K562 (cell line): ENCODE measurements around the gene IGF1R. TPM values are rescaled to one million over a fixed set of nuclear protein-coding genes. Genes with fewer than 3 reads are reported as not detected.
A peak's percentile ranks its signal among the peaks of the same experiment; 100 is the strongest.

Experiments used
- ATAC-seq: fragments of 200-7000 bp; cut with Tn5 transposase; 3 replicates; pipeline ENCODE4 v1.9.1; 2020; ENCODE audit warnings: moderate library complexity
- BruUV-seq: library from RNA; stranded (reverse); fragments of 400-500 nt; replicated peaks from 2 replicates; lab custom pipeline; 2021; lab: Mats Ljungman, UMichigan
- CTCF ChIA-PET: fragments of 300-600 bp; formaldehyde crosslinking; extraction: SDS; loops from one replicate; lab custom pipeline; 2021; ENCODE audit warnings: low intra/inter-chr PET ratio; lab: Yijun Ruan, JAX
- POLR2A ChIA-PET: fragments of 300-600, 350-650 bp; sonication (Branson Sonifier 250); formaldehyde crosslinking; extraction: SDS; loops from one replicate; lab custom pipeline; 2021; ENCODE audit warnings: antibody characterized with exemption, inconsistent platforms; lab: Yijun Ruan, JAX
- DNase-seq, 4 experiments: peaks; one replicate each; pipeline versions ENCODE4 v3.0.0 to v3.0.0-alpha.2; 2011 to 2018; ENCODE audit warnings: low spot score in 3 of 4, mixed read lengths in 3 of 4; ENCODE audit errors: extremely low read depth in 1 of 4
- FAIRE-seq: peaks from 2 replicates; lab custom pipeline; 2011; peaks lifted over from hg19 to GRCh38; lab: Jason Lieb, UNC
- H2AFZ ChIP-seq: 2 replicates; pipeline ENCODE4 v1.6.0; 2011; ENCODE audit warnings: low read depth, low read length, control low read depth, inconsistent platforms
- H3K27ac ChIP-seq: fragments of 200-600 bp; 3 replicates; pipeline ENCODE4 v1.8.0; 2011; ENCODE audit warnings: low read depth, mild to moderate bottlenecking, control low read depth, inconsistent platforms, low read length, moderate library complexity, mixed read lengths; ENCODE audit errors: extremely low read depth
- H3K27me3 ChIP-seq, 2 experiments: fragments of 300-600 bp in 1 of 2; 2 replicates in 1 of 2; 3 replicates in 1 of 2; pipeline versions ENCODE4 v1.6.0 to v1.8.0; 2011; ENCODE audit warnings: inconsistent platforms in 2 of 2, low read length in 2 of 2, mild to moderate bottlenecking in 1 of 2, mixed read lengths in 1 of 2, moderate library complexity in 1 of 2; ENCODE audit not compliant: control insufficient read depth in 2 of 2, insufficient read depth in 2 of 2
- H3K36me3 ChIP-seq: fragments of 300-600 bp; 3 replicates; pipeline ENCODE4 v1.8.0; 2011; ENCODE audit warnings: mild to moderate bottlenecking, low read length, inconsistent platforms; ENCODE audit not compliant: control insufficient read depth, insufficient read depth
- H3K4me1 ChIP-seq, 2 experiments: fragments of 200-600 bp in 1 of 2; replicated peaks in 1 of 2; 2 replicates in 1 of 2; 3 replicates in 1 of 2; pipeline versions ENCODE4 v1.5.1 to v1.8.0; 2011; ENCODE audit warnings: inconsistent platforms in 2 of 2, low read length in 2 of 2, mild to moderate bottlenecking in 1 of 2, mixed read lengths in 1 of 2, moderate library complexity in 1 of 2; ENCODE audit not compliant: control insufficient read depth in 2 of 2, insufficient read depth in 2 of 2
- H3K4me2 ChIP-seq: 2 replicates; pipeline ENCODE4 v1.6.1; 2011; ENCODE audit warnings: low read length, control low read depth, inconsistent platforms, mixed read lengths; ENCODE audit not compliant: insufficient read depth
- H3K4me3 ChIP-seq: fragments of 200-600 bp; sonication (generic), shearing (Covaris generic); 2 replicates; pipeline ENCODE4 v1.5.1; 2016; ENCODE audit warnings: control low read depth, inconsistent platforms
- H3K79me2 ChIP-seq: fragments of 200-600 bp; 3 replicates; pipeline ENCODE4 v1.8.0; 2011; ENCODE audit warnings: low read length, inconsistent platforms; ENCODE audit not compliant: control insufficient read depth, insufficient read depth
- H3K9ac ChIP-seq, 2 experiments: 2 replicates each; pipeline versions ENCODE4 v1.6.0 to v1.6.1; 2011; ENCODE audit warnings: low read depth in 2 of 2, low read length in 2 of 2, control low read depth in 1 of 2, inconsistent platforms in 1 of 2, mild to moderate bottlenecking in 1 of 2, mixed read lengths in 1 of 2; ENCODE audit not compliant: insufficient read depth in 1 of 2
- H3K9me1 ChIP-seq: one replicate; pipeline ENCODE4 v1.6.0; 2011; ENCODE audit warnings: inconsistent platforms, mild to moderate bottlenecking, low read length, moderate library complexity; ENCODE audit not compliant: control insufficient read depth, insufficient read depth
- H3K9me3 ChIP-seq: replicated peaks from 2 replicates; pipeline ENCODE4 v1.5.1; 2011; ENCODE audit warnings: low read depth, low read length, inconsistent platforms; ENCODE audit not compliant: control insufficient read depth, insufficient read depth
- H4K20me1 ChIP-seq: replicated peaks from 2 replicates; pipeline ENCODE4 v1.6.1; 2011; ENCODE audit warnings: low read length, inconsistent platforms, mixed read lengths; ENCODE audit not compliant: control insufficient read depth, insufficient read depth
- BMI1 ChIP-seq: fragments of 150-350 bp; IDR thresholded peaks from 2 replicates; pipeline ENCODE4 v1.6.1; 2014; ENCODE audit warnings: low read length
- FOXA3 ChIP-seq, 2 experiments: fragments of 450-650 bp in 1 of 2; sonication (generic) in 1 of 2; formaldehyde crosslinking; IDR thresholded peaks in 1 of 2; conservative IDR thresholded peaks in 1 of 2; 2 replicates each; pipeline versions ENCODE4 v1.4.0 to v1.8.0; 2020 to 2022; ENCODE audit warnings: mild to moderate bottlenecking in 2 of 2, missing genetic modification reagents in 1 of 2
- MEF2D ChIP-seq: conservative IDR thresholded peaks from 2 replicates; pipeline ENCODE4 v1.6.1; 2016; ENCODE audit warnings: low read depth, missing genetic modification characterization, missing compliant biosample characterization
- PHF21A ChIP-seq: fragments of 450-650 bp; IDR thresholded peaks from 2 replicates; pipeline ENCODE4 v1.6.1; 2017; ENCODE audit warnings: low read depth, borderline replicate concordance
- PPARD ChIP-seq: fragments of 250-450 bp; sonication (Bioruptor Pico); IDR thresholded peaks from 2 replicates; pipeline ENCODE4 v1.8.0; 2022; ENCODE audit warnings: inconsistent platforms, mild to moderate bottlenecking, moderate library complexity
- SMARCE1 ChIP-seq: fragments of 450-650 bp; IDR thresholded peaks from 2 replicates; pipeline ENCODE4 v1.7.1; 2016; ENCODE audit warnings: mild to moderate bottlenecking
- XRCC4 ChIP-seq: IDR thresholded peaks from one replicate; pipeline ENCODE4 v1.6.1; 2011; ENCODE audit not compliant: insufficient read depth, insufficient read length; ENCODE audit errors: extremely low read depth
- ZNF239 ChIP-seq: fragments of 250-450 bp; sonication (Bioruptor Pico); IDR thresholded peaks from 2 replicates; pipeline ENCODE4 v1.4.0; 2020; ENCODE audit warnings: mild to moderate bottlenecking
- ZNF280A ChIP-seq: fragments of 450-650 bp; IDR thresholded peaks from 2 replicates; pipeline ENCODE4 v1.6.1; 2018; ENCODE audit warnings: mild to moderate bottlenecking, low read depth; ENCODE audit not compliant: partially characterized antibody
- WGBS: fragments of 100-300 bp; shearing (Covaris generic); methylation state at CpG from one replicate; pipeline ENCODE4 v1.1.6; 2016; ENCODE audit warnings: low coverage, mixed read lengths; ENCODE audit not compliant: insufficient coverage; ENCODE audit errors: missing lambda C conversion rate; 5-methylcytosine and 5-hydroxymethylcytosine counted together
- in situ Hi-C: fragments of 300-500 bp; cut with MboI; formaldehyde crosslinking; loops from 4 replicates; pipeline ENCODE4 v1.15.0; 2018; ENCODE audit warnings: inconsistent platforms, mixed read lengths
- intact Hi-C: fragments of 100-400 bp; cut with micrococcal nuclease; formaldehyde crosslinking; loops from 2 replicates; pipeline ENCODE4 v1.14.2; 2022
- polyA plus RNA-seq, 8 experiments: library from polyadenylated mRNA; depleted of rRNA in 4 of 8; stranded (reverse) in 5 of 8; unstranded in 3 of 8; fragments of >200 nt; fragmentation: Nextera tagmentation in 2 of 8; fragmentation: Illumina TruSeq in 1 of 8; extraction: Ambion mirVana in 2 of 8; extraction: Trizol in 1 of 8; gene quantifications; 2 replicates each; pipeline versions ENCODE4 v1.2.1 to v1.2.3, GENCODE V29; 2011 to 2014; ENCODE audit warnings: inconsistent platforms in 1 of 8, missing spikeins in 1 of 8
- total RNA-seq, 7 experiments: library from RNA; depleted of rRNA in 6 of 7; stranded (reverse); fragments of >200 nt in 6 of 7; fragmentation: Illumina TruSeq in 2 of 7; extraction: Trizol in 2 of 7; gene quantifications; 2 replicates each; pipeline versions ENCODE4 v1.2.1 to v1.2.3, GENCODE V29; 2011 to 2021; ENCODE audit warnings: low replicate concordance in 1 of 7

IGF1R gene
- total and polyA plus RNA-seq, 9 of the 15 experiments (the other 6 are each of a cell fraction or from before 2014, with no cell fraction given) = 0.35 to 8.0 (median 1.6) TPM

- peaks cover 32 to 38% of the 10 kb centered on the region in 2 experiments for H3K27me3 ChIP-seq
- peak overlapping the region in 1 of 2 experiments; percentile 26; a peak in 1 of 4 replicates for H3K9ac ChIP-seq
- intact Hi-C loops = no loop called here
- H3K4me2 ChIP-seq = no peak overlapping the region
- H3K79me2 ChIP-seq = no peaks in the 10 kb centered on the region
- CTCF ChIA-PET = no interaction called here
- 0 out of 2 replicates have a peak, but pooled peaks cover 3% of the 10 kb centered on the region for H4K20me1 ChIP-seq
- WGBS = under 1% methylated on average over 28 of the region's 29 CpGs
- ATAC-seq (no peak), DNase-seq (no peak), FAIRE-seq (no peak)
- H3K4me3 ChIP-seq = no peak overlapping the region
- H2AFZ ChIP-seq = no peak overlapping the region
- H3K27ac ChIP-seq = no peak overlapping the region
- H3K4me1 ChIP-seq = peaks cover 0 to 4% of the 10 kb centered on the region in 2 experiments; a peak in 2 of 5 replicates
- BruUV-seq = no TSS peak
- POLR2A ChIA-PET = no interaction called here
- H3K36me3 ChIP-seq = no peaks in the 10 kb centered on the region
- no peaks in the 10 kb centered on the region for H3K9me1 ChIP-seq
- TF ChIP-seq MEF2D = no peak
- TF ChIP-seq SMARCE1 = no peak
- no peak for TF ChIP-seq BMI1
- no peak for TF ChIP-seq PPARD (CRISPR knock-in tag)
- no peak for TF ChIP-seq ZNF280A
- no peak for TF ChIP-seq XRCC4
- TF ChIP-seq ZNF239 (CRISPR knock-in tag) = no peak
- TF ChIP-seq PHF21A = no peak
- no peak for TF ChIP-seq FOXA3 (CRISPR knock-in tag; conservative IDR thresholded peaks at IDR 0.05 in 1 of 2, IDR thresholded peaks at IDR 0.05 in 1 of 2)
- no peaks in the 10 kb centered on the region for H3K9me3 ChIP-seq
- in situ Hi-C loops = no loop called here
Observed at GRCh38 chr15:98969126-98969735, 320.9 kb downstream of the IGF1R start.
